Smooth muscle cell (in vitro differentiated cells): ENCODE results near the gene ZNHIT6. TPM values are rescaled to one million over a fixed set of nuclear protein-coding genes. Genes with fewer than 3 reads are reported as not detected.

Experiments used
- DNase-seq: peaks from one replicate; lab custom pipeline; 2025; ENCODE audit not compliant: unreplicated experiment; lab: John Stamatoyannopoulos, UW
- H2AFZ ChIP-seq: fragments of 200-600 bp; sonication (generic); 2 replicates; pipeline ENCODE4 v1.6.0; 2016; ENCODE audit warnings: antibody characterized with exemption, low read depth, mild to moderate bottlenecking
- H3F3A ChIP-seq: fragments of 200-600 bp; sonication (generic); 2 replicates; pipeline ENCODE4 v1.6.0; 2017; ENCODE audit warnings: antibody characterized with exemption, low read depth
- H3K27ac ChIP-seq: fragments of 200-600 bp; sonication (generic); 2 replicates; pipeline ENCODE4 v1.5.1; 2016; ENCODE audit warnings: low read depth, mild to moderate bottlenecking
- H3K27me3 ChIP-seq: fragments of 200-600 bp; sonication (generic); 2 replicates; pipeline ENCODE4 v1.6.1; 2016; ENCODE audit warnings: low read depth, mild to moderate bottlenecking
- H3K36me3 ChIP-seq: fragments of 200-600 bp; sonication (generic); 2 replicates; pipeline ENCODE4 v1.5.1; 2016; ENCODE audit warnings: low read depth
- H3K4me1 ChIP-seq: fragments of 200-600 bp; sonication (generic); 2 replicates; pipeline ENCODE4 v1.5.1; 2016; ENCODE audit warnings: low read depth
- H3K4me2 ChIP-seq: fragments of 200-600 bp; sonication (generic); 2 replicates; pipeline ENCODE4 v1.6.0; 2016; ENCODE audit warnings: mild to moderate bottlenecking
- H3K4me3 ChIP-seq: fragments of 200-600 bp; sonication (generic); 2 replicates; pipeline ENCODE4 v1.5.1; 2016; ENCODE audit warnings: mild to moderate bottlenecking
- H3K79me2 ChIP-seq: fragments of 200-600 bp; sonication (generic); 2 replicates; pipeline ENCODE4 v1.6.0; 2016; ENCODE audit warnings: low read depth, mild to moderate bottlenecking
- H3K9ac ChIP-seq: fragments of 200-600 bp; sonication (generic); 2 replicates; pipeline ENCODE4 v1.6.0; 2016; ENCODE audit warnings: low read depth
- H3K9me3 ChIP-seq: fragments of 200-600 bp; sonication (generic); replicated peaks from 2 replicates; pipeline ENCODE4 v1.5.1; 2016; ENCODE audit warnings: low read depth
- H4K20me1 ChIP-seq: fragments of 200-600 bp; sonication (generic); 2 replicates; pipeline ENCODE4 v1.6.0; 2016; ENCODE audit warnings: low read depth
- CTCF ChIP-seq: fragments of 200-600 bp; sonication (generic); IDR thresholded peaks from 2 replicates; pipeline ENCODE4 v1.5.1; 2017; ENCODE audit warnings: borderline replicate concordance, mild to moderate bottlenecking, antibody characterized with exemption; ENCODE audit not compliant: insufficient read depth, poor library complexity, severe bottlenecking
- WGBS: methylation state at CpG from one replicate; pipeline ENCODE4 v1.1.7; 2016; ENCODE audit warnings: low lambda C conversion rate; 5-methylcytosine and 5-hydroxymethylcytosine counted together
- polyA plus RNA-seq: library from polyadenylated mRNA; unstranded; fragments of >200 nt; fragmentation: Nextera tagmentation; extraction: Ambion mirVana; gene quantifications from 2 replicates; pipeline ENCODE4 v1.2.1, GENCODE V29; 2016
- total RNA-seq: library from RNA; depleted of rRNA; stranded (reverse); fragments of >200 nt; gene quantifications from 2 replicates; pipeline ENCODE4 v1.2.3, GENCODE V29; 2014

Gene ZNHIT6
- total and polyA plus RNA-seq, 2 experiments from 2014 or later = 15.0 to 15.5 TPM

- no peak for DNase-seq
- Histone ChIP-seq H3K4me3 (no peak overlapping the region), H3F3A (no peaks in the 10 kb centered on the region), H3K27me3 (no peaks in the 10 kb centered on the region), H2AFZ (no peak overlapping the region), H3K9me3 (no peaks in the 10 kb centered on the region), H3K9ac (no peak overlapping the region), H3K36me3 (peaks cover 4% of the 10 kb centered on the region), H3K79me2 (no peaks in the 10 kb centered on the region), H4K20me1 (no peaks in the 10 kb centered on the region), H3K4me1 (no peaks in the 10 kb centered on the region), H3K4me2 (no peak overlapping the region), H3K27ac (no peak overlapping the region)
- no peak for TF ChIP-seq CTCF
- 69% methylated on average over 1 of the region's 1 CpG for WGBS
Measured at GRCh38 chr1:85656256-85656655, 52.0 kb downstream of the ZNHIT6 start.

- Histone ChIP-seq H3K27me3 (no peaks in the 10 kb centered on the region), H3K4me2 (no peak overlapping the region), H3K79me2 (no peaks in the 10 kb centered on the region), H3K9me3 (no peaks in the 10 kb centered on the region), H3K9ac (no peak overlapping the region), H3F3A (no peaks in the 10 kb centered on the region), H3K27ac (no peak overlapping the region), H2AFZ (no peak overlapping the region), H4K20me1 (no peaks in the 10 kb centered on the region), H3K36me3 (peaks cover 4% of the 10 kb centered on the region), H3K4me3 (no peak overlapping the region), H3K4me1 (no peaks in the 10 kb centered on the region)
- no peak for DNase-seq
- WGBS = 100% methylated on average over 1 of the region's 1 CpG
- TF ChIP-seq CTCF = no peak
Measured at GRCh38 chr1:85655315-85655714, 52.9 kb downstream of the ZNHIT6 start.

GRCh38 chr1:85654066-85654782 lies 54.0 kb downstream of the ZNHIT6 start:
- no peak overlapping the region for H3K9ac ChIP-seq
- DNase-seq = no peak
- H3K4me1 ChIP-seq = no peaks in the 10 kb centered on the region
- H3K9me3 ChIP-seq = no peaks in the 10 kb centered on the region
- 80% methylated on average over 6 of the region's 6 CpGs for WGBS
- H3K79me2 ChIP-seq = no peaks in the 10 kb centered on the region
- H2AFZ ChIP-seq = no peak overlapping the region
- TF ChIP-seq CTCF = no peak
- H3F3A ChIP-seq = no peaks in the 10 kb centered on the region
- H3K36me3 ChIP-seq = peaks cover 4% of the 10 kb centered on the region
- no peaks in the 10 kb centered on the region for H3K27me3 ChIP-seq
- no peak overlapping the region for H3K27ac ChIP-seq
- H4K20me1 ChIP-seq = no peaks in the 10 kb centered on the region
- H3K4me2 ChIP-seq = no peak overlapping the region
- H3K4me3 ChIP-seq = no peak overlapping the region

GRCh38 chr1:85652327-85652726 lies 55.9 kb downstream of the ZNHIT6 start:
- Histone ChIP-seq H3F3A (no peaks in the 10 kb centered on the region), H3K27me3 (no peaks in the 10 kb centered on the region), H3K36me3 (peaks cover 4% of the 10 kb centered on the region), H3K27ac (no peak overlapping the region), H3K4me1 (no peaks in the 10 kb centered on the region), H3K4me3 (no peak overlapping the region), H3K79me2 (no peaks in the 10 kb centered on the region), H2AFZ (no peak overlapping the region), H3K4me2 (no peak overlapping the region), H4K20me1 (no peaks in the 10 kb centered on the region), H3K9ac (no peak overlapping the region), H3K9me3 (no peaks in the 10 kb centered on the region)
- DNase-seq = no peak
- no peak for TF ChIP-seq CTCF
- WGBS = 97% methylated on average over 3 of the region's 3 CpGs
